Fibroblast of lung (primary cell): ENCODE results near the gene DACH2. TPM values are rescaled to one million over a fixed set of nuclear protein-coding genes. Genes with fewer than 3 reads are reported as not detected.
A peak's percentile ranks its signal among the peaks of the same experiment; 100 is the strongest.

Source experiments
- DNase-seq, 2 donors: peaks; one replicate each; pipeline versions ENCODE4 v3.0.0 to v3.0.0-alpha.2; 2010; ENCODE audit warnings: low read depth in 2 of 2
- H2AFZ ChIP-seq: 2 replicates; pipeline ENCODE4 v1.5.1; 2012; ENCODE audit warnings: low read length, control low read depth, inconsistent platforms
- H3K27ac ChIP-seq: 2 replicates; pipeline ENCODE4 v1.5.1; 2011; ENCODE audit warnings: low read length, control low read depth; ENCODE audit not compliant: insufficient read depth
- H3K27me3 ChIP-seq: 2 replicates; pipeline ENCODE4 v1.5.1; 2011; ENCODE audit warnings: mild to moderate bottlenecking, low read length; ENCODE audit not compliant: control insufficient read depth, insufficient read depth
- H3K36me3 ChIP-seq: 2 replicates; pipeline ENCODE4 v1.5.1; 2011; ENCODE audit warnings: low read length; ENCODE audit not compliant: control insufficient read depth, insufficient read depth
- H3K4me1 ChIP-seq: 2 replicates; pipeline ENCODE4 v1.5.1; 2011; ENCODE audit warnings: low read length; ENCODE audit not compliant: control insufficient read depth, insufficient read depth; ENCODE audit errors: extremely low read depth
- H3K4me2 ChIP-seq: 2 replicates; pipeline ENCODE4 v1.5.1; 2011; ENCODE audit warnings: low read length, control low read depth; ENCODE audit not compliant: insufficient read depth; ENCODE audit errors: extremely low read depth
- H3K4me3 ChIP-seq, 4 experiments: fragments of 200-600 bp in 1 of 4; sonication (generic) in 1 of 4; replicated peaks in 1 of 4; 2 replicates each; pipeline ENCODE4 v1.5.1; 2011 to 2016; ENCODE audit warnings: low read length in 4 of 4, low read depth in 3 of 4, mild to moderate bottlenecking in 3 of 4, control low read depth in 2 of 4, inconsistent platforms in 1 of 4, mixed read lengths in 1 of 4; ENCODE audit not compliant: insufficient read depth in 1 of 4; ENCODE audit errors: control extremely low read depth in 1 of 4
- H3K79me2 ChIP-seq: 2 replicates; pipeline ENCODE4 v1.5.1; 2012; ENCODE audit warnings: mild to moderate bottlenecking, low read length, inconsistent platforms; ENCODE audit not compliant: control insufficient read depth, insufficient read depth
- H3K9ac ChIP-seq: 2 replicates; pipeline ENCODE4 v1.5.1; 2011; ENCODE audit warnings: mild to moderate bottlenecking, low read length, control low read depth; ENCODE audit not compliant: insufficient read depth
- H3K9me3 ChIP-seq: 2 replicates; pipeline ENCODE4 v1.5.1; 2012; ENCODE audit warnings: low read depth, low read length; ENCODE audit not compliant: control insufficient read depth, insufficient read depth
- H4K20me1 ChIP-seq: 2 replicates; pipeline ENCODE4 v1.5.1; 2011; ENCODE audit warnings: low read length; ENCODE audit not compliant: control insufficient read depth, insufficient read depth; ENCODE audit errors: extremely low read depth
- EZH2 ChIP-seq: IDR thresholded peaks from 2 replicates; pipeline ENCODE4 v1.5.1; 2012; ENCODE audit warnings: low read length, control low read depth, mild to moderate bottlenecking; ENCODE audit errors: missing control alignments
- polyA plus RNA-seq, 2 donors: library from polyadenylated mRNA; depleted of rRNA in 1 of 2; stranded (reverse) in 1 of 2; unstranded in 1 of 2; fragments of >200 nt; gene quantifications; 2 replicates each; pipeline ENCODE4 v1.2.1, GENCODE V29; 2011 to 2012; ENCODE audit warnings: missing spikeins in 1 of 2
- total RNA-seq: library from RNA; depleted of rRNA; stranded (reverse); fragments of >200 nt; gene quantifications from 2 replicates; pipeline ENCODE4 v1.2.1, GENCODE V29; 2014
- TF ChIP-seq, protein P1 (sequence below), 2 donors: IDR thresholded peaks in 1 of 2; conservative IDR thresholded peaks in 1 of 2; 1 replicate in 1 of 2; 2 replicates in 1 of 2; pipeline ENCODE4 v1.5.1; 2011 to 2012; ENCODE audit warnings: low read length in 2 of 2, control low read depth in 1 of 2, inconsistent platforms in 1 of 2, low read depth in 1 of 2, mild to moderate bottlenecking in 1 of 2

DACH2 gene
- total and polyA plus RNA-seq, 2 donors (not counting 1 experiment from before 2014, with no cell fraction given), result 0.24 to 0.99 TPM

DNA sequence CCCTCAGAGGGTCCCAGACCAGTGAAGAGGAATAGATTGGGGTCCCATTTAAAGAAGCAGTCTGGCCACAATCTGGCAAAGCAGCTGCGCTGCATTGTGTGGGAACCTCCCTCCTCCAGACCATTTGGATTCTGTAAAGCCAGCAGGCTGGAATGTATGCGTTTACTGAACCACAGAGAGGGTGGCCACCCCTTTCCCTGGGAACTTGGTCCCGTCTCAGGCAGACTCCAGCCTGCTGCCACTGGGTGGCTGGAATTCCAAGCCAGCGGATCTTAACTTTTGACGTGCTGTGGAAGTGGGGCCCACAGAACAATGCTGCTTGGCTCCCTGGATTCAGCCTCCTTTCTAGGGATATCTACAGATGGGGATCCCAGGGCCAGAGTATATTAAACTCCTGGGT is 307.2 kb downstream of the DACH2 start:
- TF ChIP-seq, protein P1, sequence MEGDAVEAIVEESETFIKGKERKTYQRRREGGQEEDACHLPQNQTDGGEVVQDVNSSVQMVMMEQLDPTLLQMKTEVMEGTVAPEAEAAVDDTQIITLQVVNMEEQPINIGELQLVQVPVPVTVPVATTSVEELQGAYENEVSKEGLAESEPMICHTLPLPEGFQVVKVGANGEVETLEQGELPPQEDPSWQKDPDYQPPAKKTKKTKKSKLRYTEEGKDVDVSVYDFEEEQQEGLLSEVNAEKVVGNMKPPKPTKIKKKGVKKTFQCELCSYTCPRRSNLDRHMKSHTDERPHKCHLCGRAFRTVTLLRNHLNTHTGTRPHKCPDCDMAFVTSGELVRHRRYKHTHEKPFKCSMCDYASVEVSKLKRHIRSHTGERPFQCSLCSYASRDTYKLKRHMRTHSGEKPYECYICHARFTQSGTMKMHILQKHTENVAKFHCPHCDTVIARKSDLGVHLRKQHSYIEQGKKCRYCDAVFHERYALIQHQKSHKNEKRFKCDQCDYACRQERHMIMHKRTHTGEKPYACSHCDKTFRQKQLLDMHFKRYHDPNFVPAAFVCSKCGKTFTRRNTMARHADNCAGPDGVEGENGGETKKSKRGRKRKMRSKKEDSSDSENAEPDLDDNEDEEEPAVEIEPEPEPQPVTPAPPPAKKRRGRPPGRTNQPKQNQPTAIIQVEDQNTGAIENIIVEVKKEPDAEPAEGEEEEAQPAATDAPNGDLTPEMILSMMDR (conservative IDR thresholded peaks at IDR 0.05 in 1 of 2, IDR thresholded peaks at IDR 0.05 in 1 of 2; ENCODE audit: low read depth in 1 of 2, low read length in 2 of 2), result no peak
- TF ChIP-seq EZH2, result no peak
- Histone ChIP-seq H3K27me3 (no peaks in the 10 kb centered on the region), H3K4me3 (no peak overlapping the region), H3K79me2 (no peaks in the 10 kb centered on the region), H2AFZ (no peak overlapping the region), H3K9ac (no peak overlapping the region), H3K4me2 (no peak overlapping the region), H3K4me1 (no peaks in the 10 kb centered on the region), H4K20me1 (no peaks in the 10 kb centered on the region), H3K27ac (no peak overlapping the region), H3K9me3 (no peaks in the 10 kb centered on the region), H3K36me3 (no peaks in the 10 kb centered on the region)
- DNase-seq, result peak in 1 of 2 donors; percentile 0

DNA sequence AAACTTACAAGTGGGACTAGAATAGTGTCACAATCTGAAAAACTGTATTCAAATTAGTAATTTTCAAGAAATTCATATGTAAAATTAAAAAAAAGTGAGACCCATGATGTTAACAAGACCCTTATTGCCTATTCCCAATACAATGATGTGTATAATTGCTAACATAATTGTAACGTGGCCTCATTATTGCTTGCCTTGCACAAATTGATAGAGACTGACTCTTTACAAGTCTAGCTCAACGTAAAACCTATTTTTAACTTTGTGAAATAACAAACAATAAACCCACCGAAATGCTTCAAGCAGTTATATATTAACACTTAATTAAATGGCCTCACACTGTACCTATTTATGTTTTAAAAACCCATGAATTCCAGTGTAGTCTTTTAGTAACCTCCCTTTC is 312.5 kb downstream of the DACH2 start:
- Histone ChIP-seq H4K20me1 (no peaks in the 10 kb centered on the region), H3K4me2 (no peak overlapping the region), H3K9ac (no peak overlapping the region), H3K4me1 (no peaks in the 10 kb centered on the region), H3K36me3 (no peaks in the 10 kb centered on the region), H3K4me3 (no peak overlapping the region), H3K27ac (no peak overlapping the region), H3K79me2 (no peaks in the 10 kb centered on the region), H3K27me3 (no peaks in the 10 kb centered on the region), H2AFZ (no peak overlapping the region), H3K9me3 (no peaks in the 10 kb centered on the region)
- DNase-seq, result no peak
- no peak for TF ChIP-seq EZH2
- TF ChIP-seq, protein P1 (conservative IDR thresholded peaks at IDR 0.05 in 1 of 2, IDR thresholded peaks at IDR 0.05 in 1 of 2; ENCODE audit: low read depth in 1 of 2, low read length in 2 of 2), result no peak

DNA sequence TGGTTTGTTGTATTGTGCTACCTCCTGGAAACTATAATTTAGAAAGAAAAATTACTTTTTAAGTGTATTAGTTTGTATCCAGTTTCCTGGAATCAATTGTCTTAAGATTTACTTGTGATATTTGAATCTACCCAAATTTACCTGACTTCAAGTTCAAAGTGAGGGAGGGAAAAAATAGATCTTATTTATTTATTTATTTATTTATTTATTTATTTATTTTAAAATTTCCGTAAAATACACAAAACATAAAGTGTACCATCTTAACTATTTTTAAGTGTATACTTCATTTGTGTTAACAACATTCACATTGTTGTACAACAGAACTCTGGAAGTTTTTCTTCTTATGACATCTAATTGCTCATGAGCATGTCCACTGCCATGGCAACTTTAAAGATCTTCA is 356.0 kb downstream of the DACH2 start:
- Histone ChIP-seq H3K9ac (no peak overlapping the region), H4K20me1 (no peaks in the 10 kb centered on the region), H3K9me3 (no peaks in the 10 kb centered on the region), H3K36me3 (no peaks in the 10 kb centered on the region), H3K79me2 (no peaks in the 10 kb centered on the region), H3K4me3 (no peak overlapping the region), H3K4me2 (no peak overlapping the region), H3K4me1 (no peaks in the 10 kb centered on the region), H3K27me3 (no peaks in the 10 kb centered on the region), H3K27ac (no peak overlapping the region), H2AFZ (no peak overlapping the region)
- TF ChIP-seq, protein P1 (conservative IDR thresholded peaks at IDR 0.05 in 1 of 2, IDR thresholded peaks at IDR 0.05 in 1 of 2; ENCODE audit: low read depth in 1 of 2, low read length in 2 of 2), result no peak
- no peak for TF ChIP-seq EZH2
- no peak for DNase-seq
